Suprapubic skin (tissue), 4 donors: ENCODE measurements around the gene ENTPD5. TPM values are rescaled to one million over a fixed set of nuclear protein-coding genes. Genes with fewer than 3 reads are reported as not detected.
"Not testable (repeated sequence)": the region's sequence is repeated elsewhere in the genome, so short reads cannot be mapped to it uniquely, and the experiment has no call there.

Experiments used
- DNase-seq, 2 donors: peaks; one replicate each; pipeline ENCODE4 v3.0.0-alpha.2; 2019; ENCODE audit warnings: low spot score in 2 of 2
- H3K27ac ChIP-seq: fragments of 200-600 bp; sonication (generic); one replicate; pipeline ENCODE4 v1.5.1; 2019
- H3K27me3 ChIP-seq: fragments of 200-600 bp; sonication (generic); one replicate; pipeline ENCODE4 v1.5.1; 2019
- H3K36me3 ChIP-seq: fragments of 200-600 bp; sonication (generic); one replicate; pipeline ENCODE4 v1.5.1; 2019
- H3K4me1 ChIP-seq: fragments of 200-600 bp; sonication (generic); one replicate; pipeline ENCODE4 v1.5.1; 2019
- H3K4me3 ChIP-seq: fragments of 200-600 bp; sonication (generic); one replicate; pipeline ENCODE4 v1.5.1; 2019; ENCODE audit warnings: mild to moderate bottlenecking
- H3K9me3 ChIP-seq: fragments of 200-600 bp; sonication (generic); one replicate; pipeline ENCODE4 v1.5.1; 2019
- EP300 ChIP-seq: sonication (generic); formaldehyde crosslinking; IDR thresholded peaks from one replicate; pipeline ENCODE4 v1.6.1; 2017; ENCODE audit warnings: antibody characterized with exemption
- POLR2A ChIP-seq, 2 donors: fragments of 450-650 bp; IDR thresholded peaks; one replicate each; pipeline ENCODE4 v1.6.1; 2017; ENCODE audit warnings: antibody characterized with exemption in 2 of 2, mild to moderate bottlenecking in 2 of 2, moderate library complexity in 2 of 2
- POLR2AphosphoS5 ChIP-seq, 3 donors: sonication (generic); formaldehyde crosslinking; IDR thresholded peaks; one replicate each; pipeline ENCODE4 v1.6.1; 2017; ENCODE audit warnings: antibody characterized with exemption in 3 of 3
- WGBS: methylation state at CpG from one replicate; pipeline ENCODE4 v1.1.5; 2018; 5-methylcytosine and 5-hydroxymethylcytosine counted together
- total RNA-seq, 4 donors: library from RNA; depleted of rRNA; stranded (reverse); fragments of >200 nt; gene quantifications; one replicate each; pipeline ENCODE4 v1.1.0, GENCODE V29; 2016
- TF ChIP-seq, protein P1 (sequence below), 2 donors: fragments of 200-600 bp in 1 of 2; fragments of 450-650 bp in 1 of 2; sonication (generic) in 1 of 2; IDR thresholded peaks; one replicate each; pipeline ENCODE4 v1.5.1; 2016 to 2019; ENCODE audit warnings: antibody characterized with exemption in 2 of 2, mild to moderate bottlenecking in 1 of 2, moderate library complexity in 1 of 2

The ENTPD5 gene
- total RNA-seq, 4 donors from 2014 or later, result 9.2 to 18.4 (median 11.6) TPM

DNA sequence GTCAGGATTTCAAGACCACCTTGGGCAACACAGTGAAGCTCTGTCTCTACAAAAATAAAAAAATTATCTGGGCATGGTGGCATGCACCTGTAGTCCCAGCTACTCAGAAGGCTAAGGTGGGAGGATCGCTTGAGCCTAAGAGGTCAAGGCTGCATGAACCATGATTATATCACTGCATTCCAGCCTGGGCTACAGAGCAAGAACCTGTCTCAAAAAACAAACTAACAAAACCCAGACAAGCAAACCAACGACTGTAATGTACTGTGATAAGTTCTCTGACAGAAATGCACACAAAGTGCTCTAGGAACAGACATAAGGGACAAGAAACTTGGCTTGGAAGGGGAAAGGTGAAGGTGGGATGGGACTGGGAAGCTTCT is 22.4 kb downstream of the ENTPD5 start:
- DNase-seq, result no peak
- 75% methylated on average over 2 of the region's 2 CpGs for WGBS
- Histone ChIP-seq H3K4me3 (no peak overlapping the region), H3K27me3 (no peaks in the 10 kb centered on the region), H3K27ac (no peak overlapping the region), H3K4me1 (no peaks in the 10 kb centered on the region), H3K36me3 (peaks cover 8% of the 10 kb centered on the region), H3K9me3 (no peaks in the 10 kb centered on the region)
- TF ChIP-seq POLR2A (IDR thresholded peaks at IDR 0.05) (no peak), EP300 (no peak), POLR2AphosphoS5 (IDR thresholded peaks at IDR 0.05) (no peak)
- TF ChIP-seq, protein P1, sequence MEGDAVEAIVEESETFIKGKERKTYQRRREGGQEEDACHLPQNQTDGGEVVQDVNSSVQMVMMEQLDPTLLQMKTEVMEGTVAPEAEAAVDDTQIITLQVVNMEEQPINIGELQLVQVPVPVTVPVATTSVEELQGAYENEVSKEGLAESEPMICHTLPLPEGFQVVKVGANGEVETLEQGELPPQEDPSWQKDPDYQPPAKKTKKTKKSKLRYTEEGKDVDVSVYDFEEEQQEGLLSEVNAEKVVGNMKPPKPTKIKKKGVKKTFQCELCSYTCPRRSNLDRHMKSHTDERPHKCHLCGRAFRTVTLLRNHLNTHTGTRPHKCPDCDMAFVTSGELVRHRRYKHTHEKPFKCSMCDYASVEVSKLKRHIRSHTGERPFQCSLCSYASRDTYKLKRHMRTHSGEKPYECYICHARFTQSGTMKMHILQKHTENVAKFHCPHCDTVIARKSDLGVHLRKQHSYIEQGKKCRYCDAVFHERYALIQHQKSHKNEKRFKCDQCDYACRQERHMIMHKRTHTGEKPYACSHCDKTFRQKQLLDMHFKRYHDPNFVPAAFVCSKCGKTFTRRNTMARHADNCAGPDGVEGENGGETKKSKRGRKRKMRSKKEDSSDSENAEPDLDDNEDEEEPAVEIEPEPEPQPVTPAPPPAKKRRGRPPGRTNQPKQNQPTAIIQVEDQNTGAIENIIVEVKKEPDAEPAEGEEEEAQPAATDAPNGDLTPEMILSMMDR (IDR thresholded peaks at IDR 0.05), result no peak

DNA sequence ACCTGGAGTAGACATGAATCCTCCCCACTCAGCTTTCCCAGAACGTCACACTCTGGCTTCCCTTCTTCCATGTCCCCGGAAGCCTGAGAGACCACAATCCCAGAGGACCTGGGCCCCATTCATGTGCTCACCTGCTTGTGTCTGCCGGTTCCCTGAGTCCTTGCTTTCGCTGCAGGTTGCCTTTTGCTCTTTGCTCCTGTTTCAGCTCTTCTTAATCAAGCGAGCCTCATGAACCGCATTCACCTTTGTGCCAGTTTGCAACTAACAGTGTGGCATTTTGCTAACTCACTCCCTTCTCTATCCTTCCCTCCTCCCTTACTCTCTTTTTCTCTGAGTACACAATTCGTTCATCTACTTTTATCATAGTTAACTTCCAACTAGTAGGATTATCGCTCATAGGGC is 23.1 kb downstream of the ENTPD5 start:
- Histone ChIP-seq H3K27ac (no peak overlapping the region), H3K27me3 (no peaks in the 10 kb centered on the region), H3K4me1 (no peaks in the 10 kb centered on the region), H3K36me3 (peaks cover 8% of the 10 kb centered on the region), H3K4me3 (no peak overlapping the region), H3K9me3 (no peaks in the 10 kb centered on the region)
- TF ChIP-seq, protein P1 (IDR thresholded peaks at IDR 0.05), result no peak
- no peak for TF ChIP-seq POLR2A (IDR thresholded peaks at IDR 0.05)
- no peak for TF ChIP-seq POLR2AphosphoS5 (IDR thresholded peaks at IDR 0.05)
- TF ChIP-seq EP300, result no peak
- 94% methylated on average over 8 of the region's 8 CpGs for WGBS
- no peak for DNase-seq

DNA sequence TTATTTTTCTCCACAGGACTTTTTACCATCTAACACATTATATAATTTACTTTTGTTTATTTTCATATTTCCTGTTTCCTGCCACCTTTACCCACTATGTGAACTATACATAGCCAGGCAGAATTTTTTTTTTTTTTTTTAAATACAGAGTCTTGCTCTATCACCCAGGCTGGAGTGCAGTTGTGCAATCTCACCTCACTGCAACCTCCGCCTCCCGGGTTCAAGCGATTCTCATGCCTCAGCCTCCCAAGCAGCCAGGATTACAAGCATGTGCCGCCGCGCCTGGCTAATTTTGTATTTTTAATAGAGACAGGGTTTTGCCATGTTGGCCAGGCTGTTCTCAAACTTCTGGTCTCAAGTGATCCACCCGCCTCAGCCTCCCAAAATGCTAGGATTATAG is 24.2 kb downstream of the ENTPD5 start:
- WGBS, result 99% methylated on average over 7 of the region's 7 CpGs
- H3K9me3 ChIP-seq, H3K27me3 ChIP-seq, H3K36me3 ChIP-seq, H3K27ac ChIP-seq, DNase-seq, H3K4me1 ChIP-seq, H3K4me3 ChIP-seq: not testable (repeated sequence)

DNA sequence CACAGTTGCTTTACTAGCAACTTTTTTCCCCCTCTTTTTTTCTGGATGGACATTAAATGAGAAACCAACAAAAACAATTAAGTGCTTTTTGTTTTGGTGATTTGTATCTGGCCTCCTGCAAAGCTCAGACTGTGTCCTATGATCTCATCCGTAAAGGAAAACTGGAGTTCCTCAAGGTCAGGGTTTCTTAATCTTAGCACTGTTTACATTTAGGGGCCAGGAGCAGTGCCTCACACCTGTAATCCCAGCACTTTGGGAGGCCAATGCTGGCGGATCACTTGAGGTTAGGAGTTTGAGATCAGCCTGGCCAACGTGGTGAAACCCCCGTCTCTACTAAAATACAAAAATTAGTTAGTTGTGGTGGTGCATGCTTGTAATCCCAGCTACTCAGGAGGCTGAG is 28.0 kb downstream of the ENTPD5 start:
- WGBS, result 94% methylated on average over 4 of the region's 4 CpGs
- TF ChIP-seq, protein P1 (IDR thresholded peaks at IDR 0.05), result no peak
- no peak for TF ChIP-seq EP300
- TF ChIP-seq POLR2A (IDR thresholded peaks at IDR 0.05), result no peak
- TF ChIP-seq POLR2AphosphoS5 (IDR thresholded peaks at IDR 0.05), result no peak
- H3K4me1 ChIP-seq, result no peaks in the 10 kb centered on the region
- H3K9me3 ChIP-seq, result no peaks in the 10 kb centered on the region
- H3K27ac ChIP-seq, result no peak overlapping the region
- H3K4me3 ChIP-seq, result no peak overlapping the region
- H3K27me3 ChIP-seq, result no peaks in the 10 kb centered on the region
- peaks cover 21% of the 10 kb centered on the region for H3K36me3 ChIP-seq
- no peak for DNase-seq

DNA sequence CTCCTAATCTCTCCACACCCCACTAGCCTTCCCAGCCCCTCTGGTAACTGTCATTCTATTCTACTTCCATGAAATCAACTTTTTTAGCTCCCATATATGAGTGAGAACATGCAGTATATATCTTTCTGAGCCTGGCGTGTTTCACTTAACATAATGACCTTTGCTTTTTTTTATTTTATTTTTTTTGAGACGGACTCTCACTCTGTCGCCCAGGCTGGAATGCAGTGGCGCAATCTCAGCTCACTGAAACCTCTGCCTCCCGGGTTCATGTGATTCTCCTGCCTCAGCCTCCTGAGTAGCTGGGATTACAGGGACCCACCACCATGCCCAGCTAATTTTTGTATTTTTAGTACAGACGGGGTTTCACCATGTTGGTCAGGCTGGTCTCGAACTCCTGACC is 30.4 kb downstream of the ENTPD5 start:
- H3K36me3 ChIP-seq, result peaks cover 28% of the 10 kb centered on the region
- DNase-seq, H3K27me3 ChIP-seq, H3K4me3 ChIP-seq, H3K27ac ChIP-seq, H3K9me3 ChIP-seq, H3K4me1 ChIP-seq: not testable (repeated sequence)
- WGBS, result 90% methylated on average over 7 of the region's 7 CpGs

DNA sequence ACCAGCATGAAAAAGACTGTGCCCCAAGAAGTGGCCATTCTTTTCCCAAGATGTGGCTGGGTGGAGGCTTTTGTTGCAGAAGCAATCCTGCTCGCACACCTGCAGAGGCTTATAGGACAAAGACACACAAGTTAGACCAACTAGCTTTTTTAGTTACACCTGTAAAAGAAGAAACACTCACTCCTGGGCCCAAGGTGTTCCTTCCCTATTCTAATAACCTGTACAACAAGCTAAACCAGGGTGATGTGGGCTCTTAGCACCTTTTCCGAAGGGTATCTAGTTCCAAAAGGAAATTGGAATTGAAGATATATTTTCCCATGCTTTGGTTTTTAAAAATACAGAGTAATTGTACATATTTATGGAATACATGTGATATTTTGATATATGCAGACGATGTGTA is 31.0 kb downstream of the ENTPD5 start:
- TF ChIP-seq EP300 (no peak), POLR2AphosphoS5 (IDR thresholded peaks at IDR 0.05) (no peak), POLR2A (IDR thresholded peaks at IDR 0.05) (no peak)
- TF ChIP-seq, protein P1 (IDR thresholded peaks at IDR 0.05), result no peak
- Histone ChIP-seq H3K9me3 (no peaks in the 10 kb centered on the region), H3K4me1 (no peaks in the 10 kb centered on the region), H3K27me3 (no peaks in the 10 kb centered on the region), H3K36me3 (peaks cover 27% of the 10 kb centered on the region), H3K27ac (no peak overlapping the region), H3K4me3 (no peak overlapping the region)
- WGBS, result 88% methylated on average over 3 of the region's 3 CpGs
- DNase-seq, result no peak
